ENCODE data around the gene SRRM3.

DNA sequence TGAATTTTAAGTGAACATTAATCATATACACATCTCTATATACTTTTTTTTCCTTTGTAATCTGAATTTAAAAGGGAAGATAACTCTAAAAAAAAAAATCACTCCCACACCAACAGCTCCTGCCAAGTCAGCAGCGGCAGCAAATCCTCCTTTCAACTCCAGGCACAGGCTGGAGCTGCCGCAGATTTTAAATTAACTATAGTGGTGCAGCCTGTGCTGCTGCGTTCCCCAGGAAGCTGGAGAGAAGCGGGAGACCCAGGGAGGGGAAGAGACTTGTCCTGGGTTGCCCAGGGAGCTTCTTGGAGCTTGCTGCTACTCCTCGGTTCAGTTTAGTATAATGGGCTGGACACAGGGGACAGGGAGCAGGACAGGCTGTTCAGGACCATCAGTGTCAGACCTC, 68.2 kb downstream of the SRRM3 start:
- TF ChIP-seq, protein P1, sequence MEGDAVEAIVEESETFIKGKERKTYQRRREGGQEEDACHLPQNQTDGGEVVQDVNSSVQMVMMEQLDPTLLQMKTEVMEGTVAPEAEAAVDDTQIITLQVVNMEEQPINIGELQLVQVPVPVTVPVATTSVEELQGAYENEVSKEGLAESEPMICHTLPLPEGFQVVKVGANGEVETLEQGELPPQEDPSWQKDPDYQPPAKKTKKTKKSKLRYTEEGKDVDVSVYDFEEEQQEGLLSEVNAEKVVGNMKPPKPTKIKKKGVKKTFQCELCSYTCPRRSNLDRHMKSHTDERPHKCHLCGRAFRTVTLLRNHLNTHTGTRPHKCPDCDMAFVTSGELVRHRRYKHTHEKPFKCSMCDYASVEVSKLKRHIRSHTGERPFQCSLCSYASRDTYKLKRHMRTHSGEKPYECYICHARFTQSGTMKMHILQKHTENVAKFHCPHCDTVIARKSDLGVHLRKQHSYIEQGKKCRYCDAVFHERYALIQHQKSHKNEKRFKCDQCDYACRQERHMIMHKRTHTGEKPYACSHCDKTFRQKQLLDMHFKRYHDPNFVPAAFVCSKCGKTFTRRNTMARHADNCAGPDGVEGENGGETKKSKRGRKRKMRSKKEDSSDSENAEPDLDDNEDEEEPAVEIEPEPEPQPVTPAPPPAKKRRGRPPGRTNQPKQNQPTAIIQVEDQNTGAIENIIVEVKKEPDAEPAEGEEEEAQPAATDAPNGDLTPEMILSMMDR (IDR thresholded peaks at IDR 0.05 in 8 of 11, conservative IDR thresholded peaks at IDR 0.05 in 3 of 11) = no peak
- no peak for TF ChIP-seq POLR2A (IDR thresholded peaks at IDR 0.05)
